ENCODE measurements around the gene COQ9. TPM values are rescaled to one million over a fixed set of nuclear protein-coding genes. Genes with fewer than 3 reads are reported as not detected.
A peak's percentile ranks its signal among the peaks of the same experiment; 100 is the strongest.

The COQ9 gene
- total and polyA plus RNA-seq, 7 donors: 61.4 to 154 (median 74.5) TPM

DNA sequence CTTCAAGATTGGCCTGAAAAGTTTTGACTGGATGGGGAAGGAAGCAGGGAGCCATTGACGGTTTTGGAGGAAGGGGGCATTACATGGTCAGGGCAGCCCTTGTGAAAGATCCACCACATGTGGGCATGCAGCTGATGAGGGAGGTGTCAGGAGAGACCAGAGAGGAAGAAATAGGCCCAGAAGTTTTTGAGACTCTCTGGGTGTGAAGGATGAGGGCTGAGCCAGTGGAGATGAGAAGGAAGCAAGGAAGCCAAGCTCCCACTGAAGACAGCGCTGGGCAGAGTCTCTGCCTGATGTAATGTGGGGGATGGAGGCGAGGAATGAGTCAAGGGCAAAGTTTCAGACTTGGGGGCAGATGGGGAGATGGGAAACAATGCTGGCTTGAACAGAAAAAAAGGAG lies 42.2 kb upstream of the COQ9 start:
- Histone ChIP-seq H3K4me1 (no peaks in the 10 kb centered on the region), H3K27me3 (no peaks in the 10 kb centered on the region)

DNA sequence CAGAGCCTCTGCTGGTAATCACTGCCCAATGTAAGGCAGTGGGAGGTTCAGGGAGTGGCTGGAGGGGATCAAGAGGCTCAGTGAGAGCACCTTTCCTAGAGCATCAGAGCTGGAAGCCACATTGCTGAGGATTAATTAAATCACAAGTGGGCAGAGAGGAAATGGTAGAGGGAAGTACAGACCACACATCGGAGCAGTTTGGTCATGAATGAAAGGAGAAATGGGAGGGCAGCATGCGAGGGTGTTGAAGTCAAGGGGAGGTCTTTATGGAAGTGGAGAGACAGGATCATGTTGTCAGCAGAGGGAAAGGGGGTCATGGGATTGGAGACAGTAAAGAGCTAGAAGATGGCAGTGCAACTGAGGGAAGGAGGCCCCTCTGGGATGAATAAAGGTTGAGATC lies 40.4 kb upstream of the COQ9 start:
- no peaks in the 10 kb centered on the region for H3K27me3 ChIP-seq
- no peaks in the 10 kb centered on the region for H3K4me1 ChIP-seq
- WGBS, 2 donors: 38 to 69% methylated on average over 2 of the region's 2 CpGs
- no peak for DNase-seq
- no peak overlapping the region for H3K27ac ChIP-seq
- H3K4me3 ChIP-seq: no peak overlapping the region
- H3K9me3 ChIP-seq: no peaks in the 10 kb centered on the region
- intact Hi-C loops (cut with DNase I): no loop called here
- TF ChIP-seq EP300 (IDR thresholded peaks at IDR 0.05) (no peak), POLR2AphosphoS5 (IDR thresholded peaks at IDR 0.05) (no peak), POLR2A (IDR thresholded peaks at IDR 0.05) (no peak)
- TF ChIP-seq, protein P1, sequence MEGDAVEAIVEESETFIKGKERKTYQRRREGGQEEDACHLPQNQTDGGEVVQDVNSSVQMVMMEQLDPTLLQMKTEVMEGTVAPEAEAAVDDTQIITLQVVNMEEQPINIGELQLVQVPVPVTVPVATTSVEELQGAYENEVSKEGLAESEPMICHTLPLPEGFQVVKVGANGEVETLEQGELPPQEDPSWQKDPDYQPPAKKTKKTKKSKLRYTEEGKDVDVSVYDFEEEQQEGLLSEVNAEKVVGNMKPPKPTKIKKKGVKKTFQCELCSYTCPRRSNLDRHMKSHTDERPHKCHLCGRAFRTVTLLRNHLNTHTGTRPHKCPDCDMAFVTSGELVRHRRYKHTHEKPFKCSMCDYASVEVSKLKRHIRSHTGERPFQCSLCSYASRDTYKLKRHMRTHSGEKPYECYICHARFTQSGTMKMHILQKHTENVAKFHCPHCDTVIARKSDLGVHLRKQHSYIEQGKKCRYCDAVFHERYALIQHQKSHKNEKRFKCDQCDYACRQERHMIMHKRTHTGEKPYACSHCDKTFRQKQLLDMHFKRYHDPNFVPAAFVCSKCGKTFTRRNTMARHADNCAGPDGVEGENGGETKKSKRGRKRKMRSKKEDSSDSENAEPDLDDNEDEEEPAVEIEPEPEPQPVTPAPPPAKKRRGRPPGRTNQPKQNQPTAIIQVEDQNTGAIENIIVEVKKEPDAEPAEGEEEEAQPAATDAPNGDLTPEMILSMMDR (IDR thresholded peaks at IDR 0.05): no peak
- no peaks in the 10 kb centered on the region for H3K36me3 ChIP-seq

More for the DNA sequence above, 42.2 kb upstream of the COQ9 start:
- Histone ChIP-seq H3K9me3 (no peaks in the 10 kb centered on the region), H3K4me3 (no peak overlapping the region), H3K36me3 (no peaks in the 10 kb centered on the region), H3K27ac (no peak overlapping the region)
- DNase-seq: no peak
- WGBS, 2 donors: 74 to 83% methylated on average over 3 of the region's 3 CpGs
- TF ChIP-seq, protein P1 (IDR thresholded peaks at IDR 0.05): no peak
- TF ChIP-seq POLR2AphosphoS5 (IDR thresholded peaks at IDR 0.05): no peak
- no peak for TF ChIP-seq POLR2A (IDR thresholded peaks at IDR 0.05)
- TF ChIP-seq EP300 (IDR thresholded peaks at IDR 0.05): no peak
- intact Hi-C loops (cut with DNase I): no loop called here

DNA sequence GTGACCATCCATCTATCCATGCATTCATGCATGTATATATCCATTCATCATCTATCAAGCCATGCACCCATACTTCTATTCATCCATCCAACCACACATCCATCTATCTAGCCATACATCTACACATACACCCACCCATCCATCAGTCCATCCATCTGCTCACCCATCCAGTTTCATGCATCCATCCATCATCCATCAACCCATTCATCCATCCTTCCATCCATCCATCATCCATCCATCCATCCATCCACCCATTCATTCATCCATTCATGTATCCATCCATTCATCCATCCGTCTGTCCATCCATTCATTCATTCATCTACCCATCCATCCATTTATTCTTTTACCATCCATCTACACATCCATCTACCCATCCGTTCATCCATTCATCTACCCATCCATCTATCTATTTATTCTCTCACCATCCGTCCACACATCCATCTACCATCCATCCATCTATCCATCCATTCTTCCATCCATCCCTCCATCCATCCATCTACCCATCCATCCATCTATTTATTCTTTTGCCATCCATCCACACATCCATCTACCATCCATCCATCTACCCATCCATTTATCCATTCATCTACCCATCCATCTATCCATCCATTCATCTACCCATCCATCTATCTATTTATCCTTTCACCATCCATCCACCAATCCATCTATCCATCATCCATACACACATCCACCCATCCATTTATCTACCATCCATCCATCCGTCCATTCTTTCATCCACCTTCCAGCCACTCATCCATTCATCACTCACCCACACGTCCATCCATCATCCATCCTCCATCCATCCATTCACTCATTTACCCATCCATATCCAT lies 39.5 kb upstream of the COQ9 start:
- Histone ChIP-seq H3K9me3 (no peaks in the 10 kb centered on the region), H3K36me3 (no peaks in the 10 kb centered on the region), H3K4me3 (no peak overlapping the region), H3K4me1 (no peaks in the 10 kb centered on the region), H3K27me3 (no peaks in the 10 kb centered on the region), H3K27ac (no peak overlapping the region)
- 93 to 94% methylated on average over 5 of the region's 5 CpGs for WGBS, 2 donors
- TF ChIP-seq POLR2AphosphoS5 (IDR thresholded peaks at IDR 0.05): no peak
- no peak for TF ChIP-seq EP300 (IDR thresholded peaks at IDR 0.05)
- TF ChIP-seq, protein P1 (IDR thresholded peaks at IDR 0.05): no peak
- TF ChIP-seq POLR2A (IDR thresholded peaks at IDR 0.05): no peak
- intact Hi-C loops (cut with DNase I): no loop called here
- no peak for DNase-seq

DNA sequence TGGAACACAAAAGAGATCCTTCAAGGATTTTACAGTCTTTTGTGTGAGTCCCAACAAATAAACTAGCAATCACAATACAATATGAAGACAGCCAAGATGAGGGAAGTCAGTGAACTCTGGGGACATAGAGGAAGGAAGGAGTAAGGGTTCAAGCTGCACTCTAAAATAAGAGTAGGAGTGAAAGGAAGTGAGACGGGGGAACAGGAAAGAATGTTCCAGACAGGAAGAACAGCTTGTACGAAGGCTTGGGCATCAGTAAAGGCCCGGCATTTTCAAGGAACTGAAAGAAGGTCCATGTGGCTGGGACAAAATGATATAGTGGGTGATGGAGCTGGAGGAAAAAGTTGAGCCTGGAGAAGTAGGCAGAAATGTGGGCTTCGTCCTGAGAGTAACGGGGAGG lies 38.2 kb upstream of the COQ9 start:
- Histone ChIP-seq H3K27ac (peak overlapping the region in 1 of 4 donors; percentile 43), H3K4me3 (no peak overlapping the region), H3K9me3 (no peaks in the 10 kb centered on the region), H3K4me1 (no peaks in the 10 kb centered on the region), H3K27me3 (no peaks in the 10 kb centered on the region), H3K36me3 (no peaks in the 10 kb centered on the region)
- DNase-seq: no peak
- WGBS, 2 donors: 63 to 86% methylated on average over 5 of the region's 5 CpGs
- TF ChIP-seq POLR2A (IDR thresholded peaks at IDR 0.05): no peak
- TF ChIP-seq, protein P1 (IDR thresholded peaks at IDR 0.05): no peak
- no peak for TF ChIP-seq EP300 (IDR thresholded peaks at IDR 0.05)
- no peak for TF ChIP-seq POLR2AphosphoS5 (IDR thresholded peaks at IDR 0.05)
- intact Hi-C loops (cut with DNase I): no loop called here
